Embryonic facial prominence (tissue), 1 donor: ENCODE data around the gene TCP11L1.

Source experiments
- DNase-seq: peaks from one replicate; pipeline ENCODE4 v3.0.0-alpha.2; 2016; ENCODE audit errors: extremely low spot score

The TCP11L1 gene

GRCh38 chr11:33039274-33040032 lies at the start of gene TCP11L1:
Gene TCP11L1, plus strand, starts transcription at chr11:33039572. Its CDS starts 4,202 bp downstream, at chr11:33043774.
- peak; percentile 87 for DNase-seq

- no peak for DNase-seq
Measured at GRCh38 chr11:32990481-32990880, 48.9 kb upstream of the TCP11L1 start.

- DNase-seq, result no peak
Measured at GRCh38 chr11:32991427-32991826, 47.9 kb upstream of the TCP11L1 start.

GRCh38 chr11:32991898-32992297 lies 47.5 kb upstream of the TCP11L1 start:
- DNase-seq, result no peak

GRCh38 chr11:33000181-33000580 lies 39.2 kb upstream of the TCP11L1 start:
- DNase-seq, result no peak

- DNase-seq, result no peak
Measured at GRCh38 chr11:33001281-33001680, 38.1 kb upstream of the TCP11L1 start.

- no peak for DNase-seq
Measured at GRCh38 chr11:33001751-33002542, 37.4 kb upstream of the TCP11L1 start.

- DNase-seq, result no peak
Measured at GRCh38 chr11:33005175-33005574, 34.2 kb upstream of the TCP11L1 start.

GRCh38 chr11:33006010-33006409 lies 33.4 kb upstream of the TCP11L1 start:
- DNase-seq, result no peak

GRCh38 chr11:33013755-33014154 lies 25.6 kb upstream of the TCP11L1 start:
- DNase-seq, result no peak

GRCh38 chr11:33015621-33016551 lies 23.5 kb upstream of the TCP11L1 start, which contains the start of gene DEPDC7:
Gene DEPDC7, plus strand, starts transcription at chr11:33015878. Its CDS starts 78 bp downstream, at chr11:33015956.
- peak; percentile 72 for DNase-seq

GRCh38 chr11:33016654-33017053 lies 22.7 kb upstream of the TCP11L1 start:
- DNase-seq, result no peak

GRCh38 chr11:33017478-33017877 lies 21.9 kb upstream of the TCP11L1 start:
- DNase-seq, result no peak

- no peak for DNase-seq
Measured at GRCh38 chr11:33017965-33018364, 21.4 kb upstream of the TCP11L1 start.

- no peak for DNase-seq
Measured at GRCh38 chr11:33018840-33019239, 20.5 kb upstream of the TCP11L1 start.

- DNase-seq, result no peak
Measured at GRCh38 chr11:33021501-33021900, 17.9 kb upstream of the TCP11L1 start.

GRCh38 chr11:33021937-33022336 lies 17.4 kb upstream of the TCP11L1 start:
- DNase-seq, result no peak

- DNase-seq, result no peak
Measured at GRCh38 chr11:33025339-33025722, 14.0 kb upstream of the TCP11L1 start.

- no peak for DNase-seq
Measured at GRCh38 chr11:33027233-33027632, 12.1 kb upstream of the TCP11L1 start.

GRCh38 chr11:33027846-33028536 lies 11.4 kb upstream of the TCP11L1 start:
- no peak for DNase-seq

GRCh38 chr11:33028537-33028914 lies 10.8 kb upstream of the TCP11L1 start:
- DNase-seq, result no peak
